Cardiac fibroblast (primary cell): ENCODE measurements around the gene MOV10.
"Not testable (repeated sequence)": the region's sequence is repeated elsewhere in the genome, so short reads cannot be mapped to it uniquely, and the experiment has no call there.

Source experiments
- DNase-seq, 2 donors: peaks; one replicate each; pipeline versions ENCODE4 v3.0.0 to v3.0.0-alpha.2; 2010; ENCODE audit warnings: low read depth in 2 of 2
- H3K4me3 ChIP-seq, 2 donors: replicated peaks in 1 of 2; 1 replicate in 1 of 2; 2 replicates in 1 of 2; pipeline ENCODE4 v1.5.1; 2011; ENCODE audit warnings: low read depth in 2 of 2, low read length in 2 of 2, mild to moderate bottlenecking in 2 of 2, moderate library complexity in 1 of 2
- CTCF ChIP-seq: IDR thresholded peaks from one replicate; pipeline ENCODE4 v1.5.1; 2011; ENCODE audit warnings: low read depth, mild to moderate bottlenecking, low read length, inconsistent platforms

The MOV10 gene

GRCh38 chr1:112715264-112716053 is 41.0 kb downstream of the MOV10 start, which contains the start of gene PPM1J:
Gene PPM1J, minus strand, starts transcription at chr1:112715332. Its CDS starts 31 bp downstream, at chr1:112715301.
- peak; percentile 92 to 97 for DNase-seq
- no peak for TF ChIP-seq CTCF

GRCh38 chr1:112716133-112716720 is 41.8 kb downstream of the MOV10 start:
- DNase-seq = peak; percentile 95
- TF ChIP-seq CTCF = peak; percentile 93
- H3K4me3 ChIP-seq = peak overlapping the region; percentile 58 to 65

More at GRCh38 chr1:112715264-112716053, 41.0 kb downstream of the MOV10 start, which contains the start of gene PPM1J:
- H3K4me3 ChIP-seq = peak within 1 kb of the TSS; percentile 61 to 65

GRCh38 chr1:112717263-112717873 is 42.9 kb downstream of the MOV10 start:
- no peak for DNase-seq
- no peak overlapping the region for H3K4me3 ChIP-seq
- TF ChIP-seq CTCF = no peak

GRCh38 chr1:112718691-112719418 is 44.4 kb downstream of the MOV10 start:
- DNase-seq = peak; percentile 60 to 72
- peak; percentile 84 for TF ChIP-seq CTCF
- no peak overlapping the region for H3K4me3 ChIP-seq

- H3K4me3 ChIP-seq = no peak overlapping the region
- DNase-seq = no peak
- no peak for TF ChIP-seq CTCF
These were observed 45.2 kb downstream of the MOV10 start for GRCh38 chr1:112719706-112720105.

GRCh38 chr1:112720800-112721199 is 46.3 kb downstream of the MOV10 start:
- no peak for DNase-seq
- TF ChIP-seq CTCF = no peak
- no peak overlapping the region for H3K4me3 ChIP-seq

GRCh38 chr1:112721294-112721693 is 46.8 kb downstream of the MOV10 start:
- not testable (repeated sequence) for H3K4me3 ChIP-seq, DNase-seq
